GM03348 (cell line): Measurements from ENCODE around the gene MACROD2.

ENCODE experiments used
- DNase-seq: peaks from one replicate; pipeline ENCODE4 v3.0.0; 2012; ENCODE audit warnings: low spot score

The MACROD2 gene

GRCh38 chr20:14709439-14709838 lies 714.1 kb downstream of the MACROD2 start:
- no peak for DNase-seq

GRCh38 chr20:14710951-14711350 lies 715.6 kb downstream of the MACROD2 start:
- no peak for DNase-seq

- DNase-seq: no peak
These were observed 716.3 kb downstream of the MACROD2 start for GRCh38 chr20:14711652-14712051.

- no peak for DNase-seq
These were observed 717.0 kb downstream of the MACROD2 start for GRCh38 chr20:14712302-14712739.

- no peak for DNase-seq
These were observed 720.1 kb downstream of the MACROD2 start for GRCh38 chr20:14715400-14715799.

GRCh38 chr20:14716351-14716801 lies 721.1 kb downstream of the MACROD2 start:
- DNase-seq: no peak

GRCh38 chr20:14717134-14717999 lies 722.1 kb downstream of the MACROD2 start:
- no peak for DNase-seq

GRCh38 chr20:14720251-14720650 lies 724.9 kb downstream of the MACROD2 start:
- DNase-seq: no peak

GRCh38 chr20:14721926-14722452 lies 726.7 kb downstream of the MACROD2 start:
- DNase-seq: no peak

- no peak for DNase-seq
These were observed 728.3 kb downstream of the MACROD2 start for GRCh38 chr20:14723614-14724013.

GRCh38 chr20:14724036-14724435 lies 728.7 kb downstream of the MACROD2 start:
- DNase-seq: no peak

- no peak for DNase-seq
These were observed 729.2 kb downstream of the MACROD2 start for GRCh38 chr20:14724468-14724867.

GRCh38 chr20:14726591-14726990 lies 731.3 kb downstream of the MACROD2 start:
- no peak for DNase-seq

GRCh38 chr20:14727485-14728150 lies 732.3 kb downstream of the MACROD2 start:
- no peak for DNase-seq

- DNase-seq: no peak
These were observed 734.1 kb downstream of the MACROD2 start for GRCh38 chr20:14729390-14729789.

- DNase-seq: no peak
These were observed 737.0 kb downstream of the MACROD2 start for GRCh38 chr20:14732343-14732742.

GRCh38 chr20:14732996-14733395 lies 737.7 kb downstream of the MACROD2 start:
- DNase-seq: no peak

- DNase-seq: no peak
These were observed 745.1 kb downstream of the MACROD2 start for GRCh38 chr20:14740380-14740779.

- DNase-seq: no peak
These were observed 746.3 kb downstream of the MACROD2 start for GRCh38 chr20:14741616-14742015.

GRCh38 chr20:14744723-14745122 lies 749.4 kb downstream of the MACROD2 start:
- DNase-seq: no peak

GRCh38 chr20:14745830-14746229 lies 750.5 kb downstream of the MACROD2 start:
- no peak for DNase-seq

GRCh38 chr20:14751191-14751590 lies 755.9 kb downstream of the MACROD2 start:
- no peak for DNase-seq

GRCh38 chr20:14757728-14758127 lies 762.4 kb downstream of the MACROD2 start:
- no peak for DNase-seq
